HG02759 (cell line): ENCODE data around the gene ATP5ME.
"Not testable (repeated sequence)": the region's sequence is repeated elsewhere in the genome, so short reads cannot be mapped to it uniquely, and the experiment has no call there.

Experiments used
- ATAC-seq: cut with Tn5 transposase; IDR thresholded peaks from one replicate; pipeline ENCODE4 v1.9.1; 2021; ENCODE audit warnings: mild to moderate bottlenecking, moderate library complexity; ENCODE audit not compliant: unreplicated experiment

Gene ATP5ME

GRCh38 chr4:657338-657833, 16.7 kb downstream of the ATP5ME start:
- ATAC-seq: no peak

GRCh38 chr4:656436-657337, 17.4 kb downstream of the ATP5ME start:
- ATAC-seq: no peak

- ATAC-seq: no peak
These were observed 18.5 kb downstream of the ATP5ME start for GRCh38 chr4:655464-656151.

- ATAC-seq: no peak
These were observed 19.1 kb downstream of the ATP5ME start for GRCh38 chr4:654871-655463.

GRCh38 chr4:654503-654845, 19.6 kb downstream of the ATP5ME start:
- no peak for ATAC-seq

GRCh38 chr4:653831-654502, 20.1 kb downstream of the ATP5ME start:
- no peak for ATAC-seq

- no peak for ATAC-seq
These were observed 20.8 kb downstream of the ATP5ME start for GRCh38 chr4:653080-653821.

GRCh38 chr4:651884-652642, 22.0 kb downstream of the ATP5ME start:
- ATAC-seq: no peak

- no peak for ATAC-seq
These were observed 22.9 kb downstream of the ATP5ME start for GRCh38 chr4:650951-651883.

- no peak for ATAC-seq
These were observed 23.6 kb downstream of the ATP5ME start for GRCh38 chr4:650461-650860.

- ATAC-seq: no peak
These were observed 24.2 kb downstream of the ATP5ME start for GRCh38 chr4:649751-650310.

- no peak for ATAC-seq
These were observed 24.8 kb downstream of the ATP5ME start for GRCh38 chr4:649293-649625.

- ATAC-seq: no peak
These were observed 25.3 kb downstream of the ATP5ME start for GRCh38 chr4:648579-649292.

GRCh38 chr4:647481-647880, 26.6 kb downstream of the ATP5ME start:
- no peak for ATAC-seq

- ATAC-seq: no peak
These were observed 27.6 kb downstream of the ATP5ME start for GRCh38 chr4:646460-646859.

GRCh38 chr4:642366-642765, 31.7 kb downstream of the ATP5ME start:
- ATAC-seq: not testable (repeated sequence)

GRCh38 chr4:637536-638280, 36.4 kb downstream of the ATP5ME start:
- no peak for ATAC-seq
